GM12878 (cell line): ENCODE results near the gene S1PR3. TPM values are rescaled to one million over a fixed set of nuclear protein-coding genes. Genes with fewer than 3 reads are reported as not detected.

Source experiments
- ATAC-seq: fragments of 200-7000 bp; cut with Tn5 transposase; 3 replicates; pipeline ENCODE4 v1.9.1; 2020; ENCODE audit warnings: mild to moderate bottlenecking, moderate library complexity
- BruUV-seq: library from RNA; stranded (reverse); fragments of 400-500 nt; replicated peaks from 2 replicates; lab custom pipeline; 2021; lab: Mats Ljungman, UMichigan
- CTCF ChIA-PET: fragments of 300-600 bp; sonication (Branson Sonifier 250); formaldehyde crosslinking; extraction: SDS; loops from one replicate; lab custom pipeline; 2021; ENCODE audit warnings: inconsistent platforms; lab: Yijun Ruan, JAX
- POLR2A ChIA-PET: fragments of 350-600 bp; formaldehyde crosslinking; extraction: SDS; loops from one replicate; lab custom pipeline; 2021; ENCODE audit warnings: inconsistent platforms; lab: Charles Lee
- RAD21 ChIA-PET: fragments of 300-600 bp; sonication (Branson Sonifier 250); formaldehyde crosslinking; loops from one replicate; lab custom pipeline; 2023; ENCODE audit warnings: antibody characterized with exemption; ENCODE audit not compliant: unreplicated experiment; lab: Charles Lee
- SMC1A ChIA-PET: fragments of 300-600 bp; sonication (Branson Sonifier 250); formaldehyde crosslinking; loops from one replicate; lab custom pipeline; 2023; ENCODE audit not compliant: unreplicated experiment, uncharacterized antibody; lab: Charles Lee
- DNase-seq: peaks from one replicate; pipeline ENCODE4 v3.0.0-alpha.2; 2011; ENCODE audit warnings: low read depth, low spot score
- FAIRE-seq: peaks from 3 replicates; lab custom pipeline; 2011; peaks lifted over from hg19 to GRCh38; lab: Jason Lieb, UNC
- H2AFZ ChIP-seq: 2 replicates; pipeline ENCODE4 v1.6.0; 2011; ENCODE audit warnings: low read depth, low read length, control low read depth; ENCODE audit not compliant: control insufficient read depth
- H3K27ac ChIP-seq: 2 replicates; pipeline ENCODE4 v1.5.1; 2011; ENCODE audit warnings: control low read depth; ENCODE audit not compliant: control insufficient read depth, insufficient read depth
- H3K27me3 ChIP-seq, 2 experiments: replicated peaks in 1 of 2; 2 replicates each; pipeline versions ENCODE4 v1.6.0 to v1.6.1; 2011; ENCODE audit warnings: low read length in 1 of 2; ENCODE audit not compliant: control insufficient read depth in 2 of 2, insufficient read depth in 2 of 2
- H3K36me3 ChIP-seq, 2 experiments: 2 replicates each; pipeline ENCODE4 v1.5.1; 2011; ENCODE audit warnings: low read length in 1 of 2; ENCODE audit not compliant: control insufficient read depth in 2 of 2, insufficient read depth in 2 of 2
- H3K4me1 ChIP-seq: 2 replicates; pipeline ENCODE4 v1.6.1; 2011; ENCODE audit warnings: mild to moderate bottlenecking, low read length, moderate library complexity, mixed read lengths; ENCODE audit not compliant: control insufficient read depth, insufficient read depth
- H3K4me2 ChIP-seq: 2 replicates; pipeline ENCODE4 v1.6.0; 2011; ENCODE audit warnings: control low read depth; ENCODE audit not compliant: control insufficient read depth, insufficient read depth
- H3K4me3 ChIP-seq: fragments of 200-600 bp; sonication (generic); 2 replicates; pipeline ENCODE4 v1.5.1; 2016
- H3K79me2 ChIP-seq: 2 replicates; pipeline ENCODE4 v1.6.0; 2011; ENCODE audit warnings: low read length; ENCODE audit not compliant: control insufficient read depth, insufficient read depth
- H3K9ac ChIP-seq: 2 replicates; pipeline ENCODE4 v1.8.0; 2011; ENCODE audit warnings: low read length, control low read depth, mixed read lengths; ENCODE audit not compliant: control insufficient read depth, insufficient read depth
- H3K9me3 ChIP-seq: replicated peaks from 3 replicates; pipeline ENCODE4 v1.5.1; 2011; ENCODE audit warnings: mild to moderate bottlenecking, low read length; ENCODE audit not compliant: control insufficient read depth, insufficient read depth
- H4K20me1 ChIP-seq: 2 replicates; pipeline ENCODE4 v1.6.0; 2011; ENCODE audit not compliant: control insufficient read depth, insufficient read depth
- BCL11A ChIP-seq: IDR thresholded peaks from 2 replicates; pipeline ENCODE4 v1.6.1; 2011; ENCODE audit warnings: low read depth, low read length
- FOXK2 ChIP-seq: fragments of 450-650 bp; IDR thresholded peaks from 2 replicates; pipeline ENCODE4 v1.6.1; 2017; ENCODE audit warnings: mild to moderate bottlenecking, moderate library complexity
- IKZF1 ChIP-seq: fragments of 450-650 bp; conservative IDR thresholded peaks from 2 replicates; pipeline ENCODE4 v1.6.1; 2017; ENCODE audit warnings: antibody characterized with exemption, mild to moderate bottlenecking
- MEF2A ChIP-seq: IDR thresholded peaks from 2 replicates; pipeline ENCODE4 v1.6.1; 2011; ENCODE audit warnings: low read depth, mild to moderate bottlenecking, low read length, moderate library complexity; ENCODE audit not compliant: insufficient read depth
- PBX3 ChIP-seq: IDR thresholded peaks from 2 replicates; pipeline ENCODE4 v1.6.1; 2011; ENCODE audit warnings: mild to moderate bottlenecking, low read depth, low read length, moderate library complexity; ENCODE audit not compliant: insufficient replicate concordance
- POLR2A ChIP-seq: IDR thresholded peaks from 2 replicates; pipeline ENCODE4 v1.6.1; 2011; ENCODE audit warnings: low read depth, mild to moderate bottlenecking, low read length
- SIN3A ChIP-seq: IDR thresholded peaks from 2 replicates; pipeline ENCODE4 v1.6.1; 2012; ENCODE audit warnings: low read depth, low read length, improper control_type of control experiment
- STAT1 ChIP-seq: fragments of 450-650 bp; conservative IDR thresholded peaks from 2 replicates; pipeline ENCODE4 v1.6.1; 2014; ENCODE audit warnings: antibody characterized with exemption, mild to moderate bottlenecking
- TCF7 ChIP-seq: IDR thresholded peaks from 2 replicates; pipeline ENCODE4 v1.6.1; 2014; ENCODE audit warnings: antibody characterized with exemption, borderline replicate concordance
- ZNF24 ChIP-seq: fragments of 450-650 bp; IDR thresholded peaks from 2 replicates; pipeline ENCODE4 v1.6.1; 2017; ENCODE audit warnings: antibody characterized with exemption, mild to moderate bottlenecking
- WGBS: methylation state at CpG from one replicate; pipeline ENCODE4 v1.1.6; 2016; ENCODE audit warnings: low lambda C conversion rate; ENCODE audit not compliant: insufficient replicate concordance, insufficient coverage; ENCODE audit errors: missing lambda C conversion rate; 5-methylcytosine and 5-hydroxymethylcytosine counted together
- in situ Hi-C: fragments of 300-500 bp; cut with MboI; formaldehyde crosslinking; loops from 9 replicates; pipeline ENCODE4 v1.14.3; 2018; ENCODE audit warnings: mixed read lengths
- intact Hi-C: fragments of 100-400 bp; cut with micrococcal nuclease; formaldehyde crosslinking; loops from one replicate; pipeline ENCODE4 v1.14.2; 2022; ENCODE audit not compliant: unreplicated experiment
- polyA plus RNA-seq, 11 experiments: library from polyadenylated mRNA; depleted of rRNA in 4 of 11; unstranded in 6 of 11; stranded (reverse) in 5 of 11; fragments of >200 nt; fragmentation: Nextera tagmentation in 4 of 11; fragmentation: Illumina TruSeq in 1 of 11; extraction: Ambion mirVana in 4 of 11; extraction: Trizol in 1 of 11; gene quantifications; 1 replicate in 1 of 11; 2 replicates in 10 of 11; pipeline versions ENCODE4 v1.2.1 to v1.2.3, GENCODE V29; 2011 to 2016; ENCODE audit warnings: inconsistent platforms in 2 of 11, missing spikeins in 2 of 11, low read depth in 1 of 11
- total RNA-seq, 4 experiments: library from RNA; depleted of rRNA in 3 of 4; stranded (reverse); fragments of >200 nt in 3 of 4; fragmentation: Illumina TruSeq in 1 of 4; extraction: Trizol in 1 of 4; gene quantifications; 2 replicates each; pipeline versions ENCODE4 v1.2.1 to v1.2.3, GENCODE V29; 2013 to 2021
- TF ChIP-seq, protein P1 (sequence below): IDR thresholded peaks from 2 replicates; pipeline ENCODE4 v1.6.1; 2011; ENCODE audit warnings: borderline replicate concordance, low read depth, mild to moderate bottlenecking, moderate library complexity, mixed read lengths, low read length; ENCODE audit not compliant: insufficient read depth; ENCODE audit errors: extremely low read length

Gene S1PR3
- total and polyA plus RNA-seq, 10 of the 15 experiments (the other 5 are each of a cell fraction or from before 2014, with no cell fraction given): 0.01 to 0.18 (median 0.01) TPM; not detected in 7

- ChIA-PET POLR2A (no interaction called here), RAD21 (no interaction called here), CTCF (no interaction called here), SMC1A (interaction anchor here (0.6 kb wide), 1 partner anchor 22 kb away, joined by 3 read pairs; no protein-coding TSS in a partner anchor)
- no peaks in the 10 kb centered on the region for H3K4me1 ChIP-seq
- no peak overlapping the region for H3K4me2 ChIP-seq
- H3K27me3 ChIP-seq: no peaks in the 10 kb centered on the region; a peak in 1 of 4 replicates
- H2AFZ ChIP-seq: no peak overlapping the region
- ATAC-seq: no peak
- TF ChIP-seq POLR2A (no peak), MEF2A (no peak), BCL11A (no peak), TCF7 (no peak), IKZF1 (no peak), SIN3A (no peak), FOXK2 (no peak), ZNF24 (no peak), PBX3 (no peak), STAT1 (no peak)
- TF ChIP-seq, protein P1, sequence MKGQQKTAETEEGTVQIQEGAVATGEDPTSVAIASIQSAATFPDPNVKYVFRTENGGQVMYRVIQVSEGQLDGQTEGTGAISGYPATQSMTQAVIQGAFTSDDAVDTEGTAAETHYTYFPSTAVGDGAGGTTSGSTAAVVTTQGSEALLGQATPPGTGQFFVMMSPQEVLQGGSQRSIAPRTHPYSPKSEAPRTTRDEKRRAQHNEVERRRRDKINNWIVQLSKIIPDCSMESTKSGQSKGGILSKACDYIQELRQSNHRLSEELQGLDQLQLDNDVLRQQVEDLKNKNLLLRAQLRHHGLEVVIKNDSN: no peak
- in situ Hi-C loops (loop anchor here (10.0 kb wide), 1 partner anchor 1053 kb away; a partner anchor contains a TSS), intact Hi-C loops (no loop called here)
- no peak overlapping the region for H3K9ac ChIP-seq
- FAIRE-seq: no peak
- no peaks in the 10 kb centered on the region for H4K20me1 ChIP-seq
- H3K4me3 ChIP-seq: no peak overlapping the region
- H3K9me3 ChIP-seq: no peaks in the 10 kb centered on the region
- H3K79me2 ChIP-seq: no peaks in the 10 kb centered on the region
- 10% methylated on average over 9 of the region's 9 CpGs for WGBS
- no peak for DNase-seq
- no peak overlapping the region for H3K27ac ChIP-seq
- H3K36me3 ChIP-seq: no peaks in the 10 kb centered on the region
- BruUV-seq: no TSS peak
These were observed 16.9 kb downstream of the S1PR3 start for GRCh38 chr9:89008055-89008743.
